ENCODE data around the gene MFSD1.

GRCh38 chr3:158830391-158830790 is 28.5 kb downstream of the MFSD1 start:
- TF ChIP-seq POLR2AphosphoS5 (IDR thresholded peaks at IDR 0.05; ENCODE audit: insufficient read depth in 1 of 2, low read depth in 1 of 2) (no peak), POLR2A (IDR thresholded peaks at IDR 0.05) (no peak)
